OCI-LY3 (cell line): ENCODE data around the gene TMEM213.

ENCODE experiments used
- EZH2phosphoT487 ChIP-seq: fragments of 200-600 bp; shearing (Covaris generic); IDR thresholded peaks from 2 replicates; pipeline ENCODE4 v1.6.1; 2018; ENCODE audit warnings: antibody characterized with exemption, mixed run types, low read depth
- TF ChIP-seq, protein P1 (sequence below): fragments of 200-600, 300-600 bp; sonication (generic); IDR thresholded peaks from 2 replicates; pipeline ENCODE4 v1.5.1; 2014; ENCODE audit warnings: antibody characterized with exemption, low read length, low read depth

DNA sequence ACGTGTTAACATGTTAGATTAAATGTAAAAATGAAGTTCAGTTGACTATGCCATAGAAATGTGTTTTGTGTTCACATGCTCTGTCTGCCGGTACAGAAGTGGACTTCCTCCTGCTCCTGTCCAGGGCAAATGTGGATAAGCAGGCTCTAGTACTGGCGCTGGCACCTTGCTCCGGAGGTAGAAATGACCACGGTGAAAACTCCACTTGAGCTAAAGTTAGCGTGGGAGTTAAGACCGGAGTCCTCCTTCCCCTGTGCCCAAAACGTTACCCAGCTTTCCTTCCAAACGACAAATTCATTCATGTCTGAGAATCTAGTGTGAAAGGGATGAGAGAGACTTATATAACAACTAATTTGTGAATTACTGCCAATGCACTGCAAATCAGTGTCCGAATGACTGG lies 35.2 kb downstream of the TMEM213 start:
- TF ChIP-seq, protein P1, sequence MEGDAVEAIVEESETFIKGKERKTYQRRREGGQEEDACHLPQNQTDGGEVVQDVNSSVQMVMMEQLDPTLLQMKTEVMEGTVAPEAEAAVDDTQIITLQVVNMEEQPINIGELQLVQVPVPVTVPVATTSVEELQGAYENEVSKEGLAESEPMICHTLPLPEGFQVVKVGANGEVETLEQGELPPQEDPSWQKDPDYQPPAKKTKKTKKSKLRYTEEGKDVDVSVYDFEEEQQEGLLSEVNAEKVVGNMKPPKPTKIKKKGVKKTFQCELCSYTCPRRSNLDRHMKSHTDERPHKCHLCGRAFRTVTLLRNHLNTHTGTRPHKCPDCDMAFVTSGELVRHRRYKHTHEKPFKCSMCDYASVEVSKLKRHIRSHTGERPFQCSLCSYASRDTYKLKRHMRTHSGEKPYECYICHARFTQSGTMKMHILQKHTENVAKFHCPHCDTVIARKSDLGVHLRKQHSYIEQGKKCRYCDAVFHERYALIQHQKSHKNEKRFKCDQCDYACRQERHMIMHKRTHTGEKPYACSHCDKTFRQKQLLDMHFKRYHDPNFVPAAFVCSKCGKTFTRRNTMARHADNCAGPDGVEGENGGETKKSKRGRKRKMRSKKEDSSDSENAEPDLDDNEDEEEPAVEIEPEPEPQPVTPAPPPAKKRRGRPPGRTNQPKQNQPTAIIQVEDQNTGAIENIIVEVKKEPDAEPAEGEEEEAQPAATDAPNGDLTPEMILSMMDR = no peak
- no peak for TF ChIP-seq EZH2phosphoT487
